NCI-H2171 (cell line): ENCODE data around the gene E2F2.
"Not testable (repeated sequence)": the region's sequence is repeated elsewhere in the genome, so short reads cannot be mapped to it uniquely, and the experiment has no call there.

Source experiments
- DNase-seq: peaks from one replicate; lab custom pipeline; 2025; lab: John Stamatoyannopoulos, UW

Gene E2F2

DNA sequence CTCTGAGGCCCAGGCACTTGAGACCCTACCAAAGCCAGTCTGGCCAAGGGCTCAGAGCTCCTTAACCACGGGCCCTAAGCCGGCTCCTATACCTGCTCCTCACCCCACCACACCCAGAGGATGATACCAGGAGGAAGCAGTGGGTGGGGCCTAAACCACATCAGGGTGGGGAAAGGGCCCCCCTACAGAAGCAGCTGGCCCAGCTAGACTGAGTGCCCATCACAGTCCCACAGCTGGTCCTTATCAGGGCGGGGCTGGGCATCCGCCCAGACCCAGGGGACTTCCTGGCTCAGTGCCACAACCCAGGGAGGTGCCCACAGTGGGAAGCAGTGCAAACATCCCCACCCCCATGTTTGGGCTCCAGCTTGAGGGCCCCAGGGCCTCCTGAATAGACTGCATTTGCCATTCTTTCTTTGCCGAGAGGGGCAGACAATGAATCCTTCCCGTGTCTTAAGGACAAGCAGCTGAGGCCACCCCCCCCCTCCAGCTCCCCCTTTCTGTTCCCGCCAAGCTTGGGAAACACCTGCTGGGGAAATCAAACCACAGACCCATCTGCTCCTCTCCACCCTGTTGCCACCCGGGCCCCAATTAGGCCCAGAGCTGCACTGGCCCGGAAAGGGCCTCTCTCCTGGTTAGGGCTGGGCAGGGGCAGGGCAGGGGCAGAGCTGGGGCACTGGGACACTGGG, 6.2 kb downstream of the E2F2 start:
- DNase-seq: peak; percentile 94

DNA sequence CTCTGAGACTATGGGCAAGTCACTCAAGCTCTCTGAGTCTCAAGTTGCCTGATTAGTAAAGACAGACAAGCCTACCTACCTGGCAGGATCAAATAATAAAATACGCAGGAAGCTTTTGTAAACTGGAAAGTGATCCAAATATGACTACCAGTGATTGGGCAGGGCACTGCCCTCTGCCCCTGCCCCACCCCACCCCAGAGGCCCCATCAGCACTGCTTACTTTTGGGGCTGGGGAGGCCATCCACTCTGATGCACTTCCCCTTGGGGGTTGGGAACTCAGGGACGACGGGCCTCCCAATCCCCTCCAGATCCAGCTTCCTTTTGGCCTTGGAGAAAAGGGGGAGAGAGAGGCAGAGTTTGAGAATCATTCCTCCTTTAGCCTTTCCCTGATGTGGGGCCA, 6.9 kb downstream of the E2F2 start:
- no peak for DNase-seq

DNA sequence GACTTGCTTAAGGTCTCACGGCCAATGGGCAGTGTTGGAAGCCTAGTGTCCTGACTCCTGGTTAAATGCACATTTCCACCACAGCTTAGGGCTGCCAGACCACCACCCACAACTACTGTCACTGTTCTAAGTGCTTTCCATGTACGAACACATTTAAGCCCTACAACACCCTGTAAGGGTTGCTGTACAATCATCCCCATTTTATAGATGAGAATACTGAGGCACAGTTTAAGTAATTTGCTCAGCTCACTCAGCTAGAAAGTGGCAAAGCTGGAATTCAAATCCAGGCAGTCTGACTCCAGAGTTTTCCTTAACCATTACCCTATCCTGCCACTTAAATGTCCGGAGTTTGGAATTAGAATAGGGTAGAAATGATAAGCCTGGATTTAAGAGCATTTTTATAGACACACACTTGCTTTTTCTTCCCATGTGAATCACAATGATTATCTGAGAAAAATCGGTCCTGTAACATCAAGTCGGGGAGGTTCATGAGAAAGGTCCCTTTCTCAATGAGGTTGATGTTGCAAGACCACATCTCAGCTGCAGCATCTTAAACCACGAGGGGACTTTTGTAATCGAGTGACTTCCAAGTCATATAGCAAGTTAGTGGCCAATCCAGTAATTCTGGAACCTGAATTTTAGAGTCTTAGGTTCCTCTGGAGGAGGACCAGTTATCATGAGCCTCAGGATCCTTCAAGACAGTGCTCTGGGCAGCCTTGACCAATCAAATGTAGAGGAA, 8.6 kb downstream of the E2F2 start:
- no peak for DNase-seq

DNA sequence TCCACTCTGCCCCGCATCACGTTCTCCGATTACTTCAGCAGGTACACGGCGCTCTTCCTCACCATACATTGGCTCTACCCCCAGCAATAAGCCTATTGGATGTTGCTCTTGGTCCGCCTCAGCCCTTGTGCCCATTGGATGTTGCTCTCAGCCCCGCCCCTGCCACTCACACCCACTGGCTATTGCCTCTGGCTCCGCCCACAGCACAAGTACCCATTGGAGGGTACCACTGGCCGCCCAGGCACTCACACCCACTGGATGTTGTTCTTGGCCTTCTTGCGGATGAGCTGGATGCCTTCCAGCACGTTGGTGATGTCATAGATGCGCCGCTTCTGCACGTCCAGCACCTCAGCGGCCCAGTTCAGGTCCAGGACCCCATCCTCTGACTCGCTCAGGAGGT, 9.4 kb downstream of the E2F2 start:
- no peak for DNase-seq

DNA sequence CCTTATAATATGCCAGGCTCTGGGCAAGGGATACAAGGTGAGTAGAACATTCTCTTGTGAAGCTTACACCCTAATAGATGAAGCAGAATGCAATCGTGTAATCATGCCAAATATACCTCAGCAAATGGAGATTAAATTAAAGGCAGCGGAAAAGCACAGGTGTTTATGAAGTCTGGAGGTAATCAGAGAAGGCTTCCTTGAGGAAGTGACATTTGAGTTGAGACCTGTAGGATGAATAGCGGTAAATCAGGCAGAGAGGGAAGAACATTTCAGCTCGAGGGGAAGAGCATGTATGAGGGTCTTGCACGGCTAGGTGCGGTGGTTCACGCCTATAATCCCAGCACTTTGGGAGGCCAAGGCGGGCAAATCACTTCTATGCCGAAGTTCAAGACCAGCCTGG, 13.5 kb downstream of the E2F2 start:
- DNase-seq: no peak

DNA sequence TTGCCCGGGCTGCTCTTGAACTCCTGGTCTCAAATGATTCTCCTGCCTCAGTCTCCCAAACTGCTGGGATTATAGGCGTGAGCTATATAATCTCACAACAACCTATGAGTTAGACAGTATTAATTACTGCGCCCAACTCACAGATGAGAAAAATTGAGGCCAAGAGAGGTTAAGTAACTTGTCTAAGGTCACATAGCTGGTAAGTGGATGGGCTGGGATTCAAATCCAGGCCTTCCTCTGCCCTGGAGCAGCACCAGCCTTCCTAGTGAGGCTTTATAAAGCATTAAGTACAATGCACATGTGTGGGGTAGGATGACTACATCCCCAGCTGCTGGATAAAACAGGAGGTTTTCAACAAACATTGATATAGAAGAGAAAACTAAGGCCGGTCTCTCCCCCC, 15.1 kb downstream of the E2F2 start:
- DNase-seq: no peak

DNA sequence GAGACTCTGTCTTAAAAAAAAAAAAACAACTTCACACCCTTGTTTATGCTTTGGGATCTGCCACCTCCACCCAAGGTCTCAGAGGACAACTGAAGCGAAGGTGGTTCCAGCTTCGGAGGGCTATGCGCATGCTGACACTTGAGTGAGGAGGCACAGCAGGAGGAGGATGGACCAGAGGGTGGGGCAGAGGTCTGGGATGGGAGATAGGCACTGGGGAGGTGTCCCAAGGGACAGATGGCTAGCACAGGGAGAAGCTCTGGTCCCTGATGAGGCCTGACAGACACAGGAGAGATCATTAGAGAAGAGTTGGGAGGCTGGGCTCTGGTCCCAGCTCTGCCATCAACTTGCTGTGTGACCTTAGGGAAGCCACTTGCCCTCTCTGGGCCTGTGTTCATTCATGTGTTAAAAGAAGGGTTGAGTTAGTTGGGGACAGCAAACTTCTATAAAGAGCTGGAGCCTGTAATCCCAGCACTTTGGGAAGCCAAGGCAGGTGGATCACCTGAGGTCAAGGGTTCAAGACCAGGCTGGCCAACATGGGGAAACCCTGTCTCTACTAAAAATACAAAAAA, 16.8 kb downstream of the E2F2 start:
- DNase-seq: no peak

DNA sequence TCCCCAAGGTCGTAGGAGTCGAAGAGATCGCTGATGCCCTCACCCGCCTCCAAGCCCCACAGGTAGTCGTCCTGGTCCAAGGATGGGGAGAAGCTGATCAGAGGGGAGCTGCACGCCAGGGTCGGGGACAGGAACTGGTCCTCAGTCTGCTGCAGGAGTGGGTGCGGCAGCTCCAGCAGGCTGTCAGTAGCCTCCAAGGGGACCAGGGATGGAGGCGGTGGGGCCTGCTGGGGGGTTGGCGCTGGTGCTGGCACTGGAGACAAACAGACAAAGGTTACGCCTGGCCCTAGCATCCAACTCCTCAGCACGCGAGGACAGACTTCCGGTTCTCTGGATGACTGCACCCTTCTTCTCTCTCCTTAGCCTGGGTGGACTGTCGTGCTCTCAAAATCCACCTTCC, 21.1 kb downstream of the E2F2 start:
- no peak for DNase-seq

DNA sequence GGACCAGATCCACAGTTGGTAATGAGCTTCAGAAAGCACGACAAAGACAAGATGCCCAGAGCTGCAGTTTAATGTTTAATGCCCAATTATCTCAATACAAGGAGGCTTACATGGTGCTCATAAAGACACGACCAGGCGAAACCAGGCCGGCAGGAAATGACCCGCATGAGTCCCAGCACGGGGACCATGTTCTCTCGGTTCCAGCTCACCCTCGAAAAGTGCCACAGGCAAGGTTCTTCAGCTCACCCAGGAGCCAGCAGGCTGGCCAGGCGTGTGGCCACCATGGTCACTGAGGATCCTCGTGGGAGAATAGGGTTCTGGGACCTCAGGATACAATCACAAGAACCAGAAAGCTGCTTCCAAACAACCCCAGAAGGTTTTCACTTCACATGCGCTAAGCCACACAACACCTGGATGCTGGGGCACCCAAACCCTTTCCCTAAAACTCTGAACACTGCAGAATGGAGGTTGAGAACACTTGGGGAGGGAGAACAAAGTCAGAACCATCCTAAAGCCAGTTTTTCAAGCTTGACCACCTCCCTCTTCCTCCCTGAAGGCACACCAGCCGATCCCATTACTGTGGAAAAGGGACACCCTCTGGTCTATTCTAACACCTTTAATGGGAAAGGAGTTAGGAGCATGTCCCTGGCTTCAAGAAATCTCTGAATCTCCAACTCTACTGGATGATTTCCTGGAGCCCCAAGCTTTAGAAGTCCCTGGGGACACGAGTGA, 24.5 kb downstream of the E2F2 start:
- no peak for DNase-seq

DNA sequence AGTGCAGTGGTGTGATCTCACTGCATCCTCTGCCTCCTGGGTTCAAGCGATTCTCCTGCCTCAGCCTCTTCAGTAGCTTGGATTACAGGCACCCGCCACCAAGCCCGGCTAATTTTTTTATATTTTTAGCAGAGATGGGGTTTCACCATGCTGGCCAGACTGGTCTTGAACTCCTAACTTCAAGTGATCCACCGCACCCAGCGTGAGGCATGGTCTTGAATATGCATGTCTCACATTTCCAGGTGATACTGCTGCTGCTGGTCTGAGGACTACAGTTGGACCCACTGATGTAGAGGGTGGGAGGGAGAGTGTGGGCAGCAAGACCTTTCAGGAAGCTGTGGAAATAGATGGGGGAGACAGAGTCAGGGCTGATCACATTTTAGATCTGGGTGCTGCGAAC, 25.2 kb downstream of the E2F2 start:
- DNase-seq: no peak

DNA sequence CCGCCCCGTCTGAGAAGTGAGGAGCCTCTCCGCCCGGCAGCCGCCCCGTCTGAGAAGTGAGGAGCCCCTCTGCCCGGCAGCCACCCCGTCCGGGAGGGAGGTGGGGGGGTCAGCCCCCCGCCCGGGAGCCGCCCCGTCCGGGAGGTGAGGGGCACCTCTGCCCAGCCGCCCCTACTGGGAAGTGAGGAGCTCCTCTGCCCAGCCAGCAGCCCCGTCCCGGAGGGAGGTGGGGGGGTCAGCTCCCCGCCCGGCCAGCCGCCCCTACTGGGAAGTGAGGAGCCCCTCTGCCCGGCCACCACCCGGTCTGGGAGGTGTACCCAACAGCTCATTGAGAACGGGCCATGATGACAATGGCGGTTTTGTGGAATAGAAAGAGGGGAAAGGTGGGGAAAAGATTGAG, 26.9 kb downstream of the E2F2 start:
- not testable (repeated sequence) for DNase-seq

DNA sequence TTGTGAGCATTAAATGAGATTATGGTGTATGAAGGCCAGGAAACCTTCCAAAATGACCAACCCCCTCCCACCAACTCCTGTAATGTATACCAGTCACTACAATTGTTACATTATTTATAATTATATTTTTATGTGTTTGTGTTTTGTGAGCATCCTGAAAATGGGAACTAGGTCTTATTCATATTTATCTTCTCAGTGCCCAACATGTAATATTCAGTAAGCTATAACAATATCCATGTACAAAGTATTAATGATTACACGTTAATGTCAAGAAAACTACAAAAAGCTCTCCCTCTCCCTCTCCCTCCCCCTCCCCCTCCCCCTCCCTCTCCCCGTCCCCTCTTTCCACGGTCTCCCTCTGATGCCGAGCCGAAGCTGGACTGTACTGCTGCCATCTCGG, 28.1 kb downstream of the E2F2 start:
- no peak for DNase-seq

DNA sequence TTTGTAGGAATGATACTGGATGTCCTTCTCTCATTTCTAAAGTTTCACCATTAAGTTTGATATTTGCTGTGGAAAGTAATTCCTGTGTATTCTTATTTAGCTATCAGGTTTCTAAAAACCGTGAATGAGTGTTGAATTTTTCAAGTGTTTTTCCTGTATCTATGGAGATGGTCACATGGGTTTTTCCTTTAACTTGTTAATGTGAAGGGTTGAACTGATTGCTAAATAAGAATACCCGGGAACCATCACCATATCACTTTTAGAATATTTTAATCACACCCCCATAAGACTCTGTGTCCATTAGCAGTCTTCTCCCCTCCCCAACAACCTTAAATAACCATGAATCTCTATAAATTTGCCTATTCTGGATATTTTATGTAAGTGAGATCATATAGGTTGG, 30.6 kb downstream of the E2F2 start:
- DNase-seq: no peak

DNA sequence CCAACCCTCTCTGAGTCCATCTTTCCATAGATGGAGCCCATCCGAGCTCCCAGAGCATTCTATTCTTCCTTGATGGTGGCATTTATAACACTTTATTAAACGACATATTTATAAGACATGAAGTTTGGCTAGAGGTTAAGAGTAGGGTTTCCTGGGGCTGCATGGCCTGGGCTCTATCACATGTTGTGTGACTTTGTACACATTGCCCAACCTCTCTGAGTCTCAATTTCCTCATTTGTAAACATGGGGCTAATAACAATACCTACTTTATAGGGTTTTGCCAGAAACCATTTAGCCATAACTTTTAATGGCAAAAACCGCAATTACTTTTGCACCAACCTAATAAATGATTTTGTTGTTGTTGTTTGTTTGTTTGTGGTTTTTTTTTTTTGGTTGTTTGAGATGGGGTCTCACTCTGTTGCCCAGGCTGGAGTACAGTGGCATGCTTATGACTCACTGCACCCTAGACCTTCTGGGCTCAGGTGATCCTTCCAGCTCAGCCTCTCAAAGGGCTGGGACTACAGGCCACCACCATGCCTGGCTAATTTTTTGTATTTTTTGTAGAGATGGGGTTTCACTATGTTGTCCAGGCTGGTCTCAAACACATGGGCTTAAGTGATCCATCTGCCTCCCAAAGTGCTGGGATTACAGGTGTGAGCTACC, 33.1 kb downstream of the E2F2 start:
- no peak for DNase-seq

DNA sequence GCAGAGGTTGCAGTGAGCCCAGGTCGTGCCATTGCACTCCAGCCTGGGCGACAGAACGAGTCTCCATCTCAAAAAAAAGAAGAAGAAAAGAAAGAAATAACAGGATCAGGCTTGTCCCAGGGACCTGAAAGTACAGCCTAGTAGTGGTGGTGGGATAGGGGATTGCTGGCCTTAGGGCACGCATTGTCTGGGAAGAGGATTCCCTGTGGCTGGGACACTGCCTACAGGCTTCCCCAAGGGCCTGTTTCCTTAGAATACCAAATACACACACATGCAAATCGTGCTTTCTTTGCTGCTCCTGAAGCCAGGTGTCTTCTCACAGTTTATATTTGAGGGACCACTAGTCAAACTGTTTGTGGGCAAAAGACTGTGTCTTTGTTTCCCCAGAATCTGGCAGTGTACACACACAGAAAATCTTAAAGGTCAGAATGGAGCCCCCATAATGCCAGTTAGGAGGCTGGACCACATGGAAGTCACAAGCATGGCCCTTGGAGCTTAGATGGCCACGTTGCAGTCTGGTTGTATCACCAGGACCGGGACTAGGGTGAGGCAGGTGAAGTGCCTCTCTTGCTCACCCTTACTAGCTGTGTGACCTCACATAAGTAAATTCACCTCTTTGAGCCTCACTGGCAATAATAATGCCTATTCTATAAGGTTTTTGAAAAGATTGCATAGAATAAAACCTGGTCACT, 34.4 kb downstream of the E2F2 start:
- no peak for DNase-seq

DNA sequence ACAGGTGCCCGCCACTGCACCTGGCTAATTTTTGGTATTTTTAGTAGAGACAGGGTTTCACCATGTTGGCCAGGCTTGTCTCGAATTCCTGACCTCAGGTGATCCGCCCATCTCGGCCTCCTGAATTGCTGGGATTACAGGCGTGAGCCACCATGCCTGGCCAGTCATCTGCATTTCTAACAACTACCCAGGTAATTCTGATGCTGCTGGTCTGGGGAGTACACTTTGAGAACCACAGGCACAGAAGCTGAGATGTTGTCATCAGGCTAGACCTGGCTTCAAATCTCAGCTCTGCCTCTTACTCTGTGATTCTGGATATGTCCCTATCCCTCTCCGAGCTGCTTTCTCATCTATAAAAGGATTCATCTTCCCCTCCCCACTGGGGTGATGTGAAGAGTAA, 36.2 kb downstream of the E2F2 start:
- DNase-seq: not testable (repeated sequence)

DNA sequence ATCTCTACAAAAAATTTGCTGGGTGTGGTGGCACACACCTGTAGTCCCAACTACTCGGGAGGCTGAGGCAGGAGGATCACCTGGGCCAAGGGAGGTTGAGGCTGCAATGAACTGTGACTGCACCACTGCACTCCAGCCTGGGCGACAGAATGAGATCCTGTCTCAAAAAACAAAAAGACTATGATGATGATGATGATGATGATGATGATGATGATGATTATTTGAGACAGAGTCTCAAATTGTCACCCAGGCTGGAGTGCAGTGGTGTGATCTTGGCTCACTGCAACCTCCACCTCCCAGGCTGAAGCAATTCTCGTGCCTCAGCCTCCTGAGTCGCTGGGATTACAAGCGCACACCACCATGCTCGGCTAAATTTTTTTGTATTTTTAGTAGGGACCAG, 38.3 kb downstream of the E2F2 start:
- DNase-seq: not testable (repeated sequence)

DNA sequence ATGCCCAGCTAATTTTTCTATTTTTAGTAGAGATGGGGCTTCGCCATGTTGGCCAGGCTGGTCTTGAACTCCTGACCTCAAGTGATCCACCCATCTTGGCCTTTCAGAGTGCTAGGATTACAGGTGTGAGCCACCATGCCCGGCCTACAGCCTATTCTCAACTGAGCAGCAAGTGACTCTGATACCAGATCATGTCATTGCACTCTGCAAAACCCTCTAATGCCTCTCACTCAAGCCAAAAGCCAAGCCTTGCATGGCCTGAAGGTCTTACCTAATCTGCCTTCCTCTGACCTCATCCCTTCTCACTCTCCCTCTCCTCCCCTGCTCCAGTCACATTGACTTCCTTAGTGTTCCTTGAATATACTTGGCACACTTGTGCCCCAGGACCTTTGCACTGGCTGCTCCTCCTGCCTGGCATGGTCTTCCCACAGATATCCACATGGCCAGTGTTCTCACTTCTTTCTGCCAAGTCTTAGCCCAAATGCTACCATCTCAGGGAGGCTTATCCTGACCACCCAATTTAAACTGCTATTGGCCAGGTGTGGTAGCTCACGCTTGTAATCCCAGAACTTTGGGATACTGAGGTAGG, 38.8 kb downstream of the E2F2 start:
- DNase-seq: no peak

DNA sequence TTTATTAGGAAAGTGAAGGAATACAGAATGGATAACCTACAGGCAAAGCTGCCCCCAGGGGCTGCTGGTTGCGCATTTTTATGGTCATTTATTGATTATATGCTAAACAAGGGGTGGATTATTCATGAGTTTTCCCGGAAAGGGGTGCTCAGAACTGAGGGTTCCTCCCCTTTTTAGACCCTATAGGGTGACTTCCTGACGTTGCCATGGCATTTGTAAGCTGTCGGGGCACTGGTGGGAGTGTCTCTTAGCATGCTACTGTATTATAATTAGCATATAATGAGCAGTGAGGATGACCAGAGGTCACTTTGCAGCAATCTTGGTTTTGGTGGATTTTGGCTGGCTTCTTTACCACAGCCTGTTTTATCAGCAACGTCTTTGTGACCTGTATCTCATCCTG, 41.2 kb downstream of the E2F2 start:
- no peak for DNase-seq

DNA sequence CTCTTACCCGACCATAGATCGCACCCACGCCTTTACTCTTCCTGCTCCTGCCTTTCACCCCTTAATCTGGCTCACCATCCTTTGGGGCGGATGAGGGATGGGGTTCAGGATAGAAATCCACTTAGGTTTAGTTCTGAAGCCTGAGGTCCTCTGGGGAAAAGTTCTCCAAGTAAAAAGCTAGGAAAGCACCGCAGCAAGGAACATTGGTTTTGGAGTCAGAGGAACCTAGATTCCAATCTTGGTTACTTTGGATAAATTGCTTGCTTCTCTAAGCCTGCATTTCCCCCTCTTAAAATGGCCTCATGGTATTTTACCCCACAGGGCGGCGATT, 46.1 kb downstream of the E2F2 start:
- no peak for DNase-seq

DNA sequence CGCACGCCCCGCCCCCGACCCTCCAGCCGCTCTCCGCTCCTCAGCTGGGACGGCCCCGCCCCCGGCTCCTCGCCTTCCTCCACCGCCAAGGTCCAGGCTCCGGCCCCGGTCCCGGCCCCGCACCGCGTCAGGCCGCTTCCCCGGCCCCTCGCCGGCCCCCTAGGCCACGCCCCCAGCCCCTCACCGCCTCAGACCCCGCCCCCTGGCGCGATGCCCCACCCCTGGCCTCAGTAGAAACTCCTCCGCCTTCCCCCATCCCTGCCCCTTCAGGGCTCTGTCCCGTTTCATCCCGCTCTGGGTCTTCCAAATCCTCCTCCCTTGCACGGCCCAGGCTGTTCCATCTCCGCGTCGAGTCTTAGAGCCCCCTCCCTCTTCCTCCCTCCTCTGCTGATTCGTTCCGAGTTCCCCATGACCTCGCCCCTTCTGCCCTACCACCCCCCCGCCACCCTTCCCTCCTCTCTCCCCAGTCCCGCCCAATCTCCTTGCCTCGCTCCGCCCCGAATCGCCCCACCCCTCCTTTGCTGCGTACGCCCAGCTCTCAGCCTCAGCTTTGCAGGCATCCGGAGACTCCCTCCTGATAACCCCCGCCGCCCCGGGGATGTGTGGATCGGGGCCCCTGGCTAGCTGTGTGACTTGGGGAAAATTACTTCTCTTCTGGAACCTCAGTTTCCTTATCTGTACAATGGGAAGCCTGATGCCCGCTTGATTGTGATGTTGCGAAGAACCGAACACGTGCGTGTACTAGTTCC, 46.6 kb downstream of the E2F2 start:
- DNase-seq: peak; percentile 91
